HG02884 (cell line): ENCODE results near the gene SLC39A8.

ENCODE experiments used
- ATAC-seq: cut with Tn5 transposase; IDR thresholded peaks from one replicate; pipeline ENCODE4 v1.9.1; 2021; ENCODE audit warnings: mild to moderate bottlenecking, moderate library complexity; ENCODE audit not compliant: unreplicated experiment

The SLC39A8 gene

GRCh38 chr4:102341201-102341600, 4.1 kb downstream of the SLC39A8 start:
- no peak for ATAC-seq

- no peak for ATAC-seq
Observed at GRCh38 chr4:102339018-102339417, 6.3 kb downstream of the SLC39A8 start.

- ATAC-seq = no peak
Observed at GRCh38 chr4:102338405-102338804, 6.9 kb downstream of the SLC39A8 start.

- ATAC-seq = no peak
Observed at GRCh38 chr4:102335616-102336015, 9.7 kb downstream of the SLC39A8 start.

GRCh38 chr4:102334624-102335023, 10.7 kb downstream of the SLC39A8 start:
- no peak for ATAC-seq

- ATAC-seq = no peak
Observed at GRCh38 chr4:102333787-102334186, 11.5 kb downstream of the SLC39A8 start.

- no peak for ATAC-seq
Observed at GRCh38 chr4:102328045-102328444, 17.2 kb downstream of the SLC39A8 start.

- no peak for ATAC-seq
Observed at GRCh38 chr4:102326951-102327350, 18.3 kb downstream of the SLC39A8 start.

GRCh38 chr4:102324730-102325129, 20.6 kb downstream of the SLC39A8 start:
- ATAC-seq = no peak

- no peak for ATAC-seq
Observed at GRCh38 chr4:102322736-102323135, 22.5 kb downstream of the SLC39A8 start.

GRCh38 chr4:102321260-102321995, 23.9 kb downstream of the SLC39A8 start:
- peak; percentile 92 for ATAC-seq

GRCh38 chr4:102319594-102319993, 25.7 kb downstream of the SLC39A8 start:
- no peak for ATAC-seq

- ATAC-seq = no peak
Observed at GRCh38 chr4:102318526-102318925, 26.8 kb downstream of the SLC39A8 start.

- ATAC-seq = no peak
Observed at GRCh38 chr4:102318105-102318504, 27.2 kb downstream of the SLC39A8 start.

GRCh38 chr4:102317459-102317858, 27.8 kb downstream of the SLC39A8 start:
- no peak for ATAC-seq

- ATAC-seq = no peak
Observed at GRCh38 chr4:102316585-102316984, 28.7 kb downstream of the SLC39A8 start.

- ATAC-seq = no peak
Observed at GRCh38 chr4:102315532-102315931, 29.8 kb downstream of the SLC39A8 start.

- no peak for ATAC-seq
Observed at GRCh38 chr4:102312417-102312816, 32.9 kb downstream of the SLC39A8 start.

- ATAC-seq = no peak
Observed at GRCh38 chr4:102311912-102312311, 33.4 kb downstream of the SLC39A8 start.

GRCh38 chr4:102311407-102311806, 33.9 kb downstream of the SLC39A8 start:
- no peak for ATAC-seq

- no peak for ATAC-seq
Observed at GRCh38 chr4:102308032-102308799, 37.1 kb downstream of the SLC39A8 start.

- ATAC-seq = no peak
Observed at GRCh38 chr4:102305666-102306065, 39.6 kb downstream of the SLC39A8 start.
